T-helper 2 cell treated with Interferon-gamma antibody and Interleukin-4, amounts not matched to agents 5 μg/mL and 100 μg/mL, for 36 hours (primary cell): ENCODE measurements around the gene LGR4.
"Not testable (repeated sequence)": the region's sequence is repeated elsewhere in the genome, so short reads cannot be mapped to it uniquely, and the experiment has no call there.

Experiments used
- DNase-seq: peaks from one replicate; pipeline ENCODE4 v3.0.0; 2021; ENCODE audit warnings: low spot score
- H3K27ac Mint-ChIP-seq: one replicate; pipeline ENCODE4 v1.8.0; 2021; ENCODE audit warnings: mild to moderate bottlenecking, mixed read lengths
- H3K27me3 Mint-ChIP-seq: one replicate; pipeline ENCODE4 v1.8.0; 2021; ENCODE audit warnings: low read depth, mixed read lengths
- H3K36me3 Mint-ChIP-seq: one replicate; pipeline ENCODE4 v1.8.0; 2021; ENCODE audit warnings: low read depth, mixed read lengths
- H3K4me1 Mint-ChIP-seq: one replicate; pipeline ENCODE4 v1.8.0; 2021; ENCODE audit warnings: low read depth, mixed read lengths
- H3K4me3 Mint-ChIP-seq: one replicate; pipeline ENCODE4 v1.8.0; 2022; ENCODE audit warnings: mild to moderate bottlenecking, moderate library complexity, mixed read lengths
- H3K9me3 Mint-ChIP-seq: one replicate; pipeline ENCODE4 v1.8.0; 2021; ENCODE audit warnings: mixed read lengths

Gene LGR4

GRCh38 chr11:27352781-27353180 lies 119.8 kb downstream of the LGR4 start:
- H3K9me3 Mint-ChIP-seq = no peaks in the 10 kb centered on the region
- H3K27ac Mint-ChIP-seq = no peak overlapping the region
- peaks cover 8% of the 10 kb centered on the region for H3K36me3 Mint-ChIP-seq
- DNase-seq = no peak
- H3K4me3 Mint-ChIP-seq = no peak overlapping the region
- H3K4me1 Mint-ChIP-seq = no peaks in the 10 kb centered on the region
- H3K27me3 Mint-ChIP-seq = no peaks in the 10 kb centered on the region

- Mint-ChIP-seq H3K36me3 (peaks cover 6% of the 10 kb centered on the region), H3K4me1 (no peaks in the 10 kb centered on the region), H3K4me3 (no peak overlapping the region), H3K27me3 (no peaks in the 10 kb centered on the region), H3K9me3 (no peaks in the 10 kb centered on the region), H3K27ac (no peak overlapping the region)
- DNase-seq = no peak
Observed at GRCh38 chr11:27350511-27350910, 122.1 kb downstream of the LGR4 start.

- no peak for DNase-seq
- Mint-ChIP-seq H3K27ac (no peak overlapping the region), H3K9me3 (peaks cover 1% of the 10 kb centered on the region), H3K36me3 (peaks cover 6% of the 10 kb centered on the region), H3K4me1 (no peaks in the 10 kb centered on the region), H3K27me3 (no peaks in the 10 kb centered on the region), H3K4me3 (no peak overlapping the region)
Observed at GRCh38 chr11:27349919-27350318, 122.7 kb downstream of the LGR4 start.

DNA sequence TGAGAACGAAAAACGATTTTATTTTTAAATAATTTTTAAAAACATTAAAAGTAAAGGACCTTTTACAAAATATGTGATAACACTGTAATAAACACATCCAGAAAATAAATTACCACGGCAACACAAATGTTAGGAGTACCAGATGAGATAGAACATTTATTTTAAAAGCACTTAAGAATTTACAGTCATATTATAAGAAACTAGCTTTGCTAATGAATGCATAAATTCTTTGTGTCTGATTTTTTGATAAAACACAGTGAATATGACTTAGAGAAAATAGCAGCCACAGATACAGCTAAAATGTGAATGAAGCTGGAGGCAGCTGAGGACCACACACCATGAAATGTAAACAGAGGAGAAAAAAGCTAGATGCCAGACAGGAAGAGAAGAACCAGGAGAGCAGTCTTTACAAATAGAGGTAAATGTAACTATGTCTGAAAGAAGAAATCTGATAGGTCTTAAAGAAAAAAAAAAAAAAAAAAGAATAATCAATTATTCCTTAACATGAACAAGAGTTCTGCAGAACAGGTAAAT lies 124.2 kb downstream of the LGR4 start:
- Mint-ChIP-seq H3K27me3 (no peaks in the 10 kb centered on the region), H3K4me1 (no peaks in the 10 kb centered on the region), H3K27ac (no peak overlapping the region), H3K4me3 (no peak overlapping the region), H3K36me3 (peaks cover 6% of the 10 kb centered on the region), H3K9me3 (peaks cover 3% of the 10 kb centered on the region)
- no peak for DNase-seq

GRCh38 chr11:27347359-27348339 lies 124.9 kb downstream of the LGR4 start:
- Mint-ChIP-seq H3K9me3 (peaks cover 3% of the 10 kb centered on the region), H3K27ac (no peak overlapping the region), H3K4me1 (no peaks in the 10 kb centered on the region), H3K27me3 (no peaks in the 10 kb centered on the region), H3K36me3 (peaks cover 6% of the 10 kb centered on the region), H3K4me3 (no peak overlapping the region)
- DNase-seq = no peak

DNA sequence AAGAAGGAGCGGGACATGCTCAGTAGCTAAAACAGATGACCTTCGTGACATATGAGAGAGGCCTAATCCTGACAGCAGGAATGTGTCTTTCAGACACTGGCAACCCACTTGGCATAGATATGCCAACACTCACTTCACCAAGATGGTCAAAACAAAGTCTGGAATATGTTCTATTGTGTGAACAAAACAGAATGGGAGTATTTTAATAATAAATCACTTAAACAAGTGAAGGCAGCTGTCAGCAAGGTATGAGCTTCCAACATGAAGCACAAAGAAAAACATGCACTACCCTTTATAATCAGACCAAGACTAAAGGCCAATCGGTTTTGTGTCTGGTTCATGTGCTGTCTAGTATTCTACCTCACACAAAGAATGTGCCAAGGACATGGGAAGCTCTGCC lies 132.6 kb downstream of the LGR4 start:
- no peaks in the 10 kb centered on the region for H3K4me1 Mint-ChIP-seq
- H3K9me3 Mint-ChIP-seq = peaks cover 2% of the 10 kb centered on the region
- no peaks in the 10 kb centered on the region for H3K36me3 Mint-ChIP-seq
- DNase-seq = no peak
- no peak overlapping the region for H3K4me3 Mint-ChIP-seq
- no peaks in the 10 kb centered on the region for H3K27me3 Mint-ChIP-seq
- H3K27ac Mint-ChIP-seq = no peak overlapping the region

DNA sequence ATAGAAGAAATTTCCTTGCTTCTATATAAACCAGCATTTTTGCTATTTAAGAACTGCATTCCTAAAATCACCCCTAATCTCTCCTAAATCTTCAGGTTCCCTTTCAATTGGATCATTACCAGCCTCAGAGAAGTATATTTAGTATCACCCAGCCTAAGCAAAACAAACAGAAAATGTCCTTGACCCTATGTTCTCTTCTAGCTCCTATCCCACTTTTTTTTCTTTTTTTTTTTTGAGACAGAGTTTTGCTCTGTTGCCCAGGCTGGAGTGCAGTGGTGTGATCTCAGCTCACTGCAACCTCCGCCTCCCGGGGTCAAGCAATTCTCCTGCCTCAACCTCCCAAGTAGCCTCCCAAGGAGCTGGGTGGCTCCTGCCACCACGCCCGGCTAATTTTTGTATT lies 137.8 kb downstream of the LGR4 start:
- H3K4me3 Mint-ChIP-seq, H3K9me3 Mint-ChIP-seq, H3K36me3 Mint-ChIP-seq, DNase-seq, H3K27ac Mint-ChIP-seq, H3K4me1 Mint-ChIP-seq, H3K27me3 Mint-ChIP-seq: not testable (repeated sequence)

DNA sequence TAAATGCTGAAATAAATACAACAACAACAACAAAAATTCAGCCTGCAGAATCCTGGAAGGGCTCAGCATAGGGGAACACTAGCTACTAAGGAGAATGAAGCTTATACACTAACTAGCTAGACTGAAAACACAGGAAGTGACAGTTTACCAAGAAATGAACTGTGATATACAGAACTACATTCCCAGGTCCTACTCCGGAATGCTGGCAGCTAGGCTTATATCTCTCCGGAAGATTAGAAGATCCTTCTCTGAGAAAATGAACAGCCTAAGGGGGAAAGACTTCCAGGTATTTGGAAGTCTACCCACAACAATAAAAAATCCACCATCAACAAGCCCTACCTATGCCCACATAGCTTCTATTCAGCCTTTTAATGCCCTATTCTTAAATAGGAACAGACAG lies 140.6 kb downstream of the LGR4 start:
- DNase-seq = no peak
- Mint-ChIP-seq H3K36me3 (no peaks in the 10 kb centered on the region), H3K4me3 (no peak overlapping the region), H3K4me1 (no peaks in the 10 kb centered on the region), H3K9me3 (no peaks in the 10 kb centered on the region), H3K27me3 (no peaks in the 10 kb centered on the region), H3K27ac (no peak overlapping the region)

GRCh38 chr11:27330633-27331270 lies 141.8 kb downstream of the LGR4 start:
- no peak for DNase-seq
- no peaks in the 10 kb centered on the region for H3K4me1 Mint-ChIP-seq
- H3K27ac Mint-ChIP-seq = no peak overlapping the region
- H3K4me3 Mint-ChIP-seq = no peak overlapping the region
- no peaks in the 10 kb centered on the region for H3K36me3 Mint-ChIP-seq
- H3K9me3 Mint-ChIP-seq = no peaks in the 10 kb centered on the region
- H3K27me3 Mint-ChIP-seq = no peaks in the 10 kb centered on the region

DNA sequence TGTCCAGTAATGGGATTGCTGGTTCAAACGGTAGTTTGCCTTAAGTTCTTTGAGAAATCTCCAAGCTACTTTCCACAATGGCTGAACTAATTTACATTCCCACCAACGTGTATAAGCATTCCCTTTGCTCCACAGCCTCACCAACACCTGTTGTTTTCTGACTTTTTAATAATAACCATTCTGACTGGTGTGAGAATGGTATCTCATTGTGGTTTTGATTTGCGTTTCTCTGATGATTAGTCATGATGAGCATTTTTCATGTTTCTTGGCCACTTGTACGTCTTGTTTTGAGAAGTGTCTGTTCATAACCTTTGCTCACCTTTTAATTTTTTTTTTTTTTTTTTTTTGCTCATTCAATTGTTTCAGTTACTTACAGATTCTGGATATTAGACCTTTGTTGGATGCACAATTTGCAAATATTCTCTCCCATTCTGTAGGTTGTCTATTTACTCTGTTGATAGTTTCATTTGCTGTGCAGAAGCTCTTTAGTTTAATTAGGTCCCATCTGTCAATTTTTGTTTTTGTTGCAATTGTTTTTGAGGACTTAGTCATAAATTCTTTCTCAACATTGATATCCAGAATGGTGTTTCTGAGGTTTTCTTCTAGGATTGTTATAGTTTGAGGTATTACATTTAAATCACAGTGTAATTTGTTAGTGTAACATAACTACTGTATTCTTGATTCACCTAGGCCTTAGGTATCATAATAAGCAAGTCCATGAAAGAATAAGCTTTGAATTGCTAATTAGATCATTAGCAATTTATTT lies 142.5 kb downstream of the LGR4 start:
- Mint-ChIP-seq H3K27me3 (no peaks in the 10 kb centered on the region), H3K4me1 (no peaks in the 10 kb centered on the region), H3K27ac (no peak overlapping the region), H3K9me3 (no peaks in the 10 kb centered on the region), H3K4me3 (no peak overlapping the region), H3K36me3 (no peaks in the 10 kb centered on the region)
- no peak for DNase-seq

GRCh38 chr11:27328614-27329013 lies 144.0 kb downstream of the LGR4 start:
- H3K27ac Mint-ChIP-seq = no peak overlapping the region
- DNase-seq = no peak
- no peaks in the 10 kb centered on the region for H3K9me3 Mint-ChIP-seq
- peaks cover 3% of the 10 kb centered on the region for H3K4me1 Mint-ChIP-seq
- H3K36me3 Mint-ChIP-seq = no peaks in the 10 kb centered on the region
- H3K4me3 Mint-ChIP-seq = no peak overlapping the region
- H3K27me3 Mint-ChIP-seq = no peaks in the 10 kb centered on the region

GRCh38 chr11:27327064-27327463 lies 145.5 kb downstream of the LGR4 start:
- not testable (repeated sequence) for H3K4me3 Mint-ChIP-seq, H3K9me3 Mint-ChIP-seq, H3K27ac Mint-ChIP-seq, H3K36me3 Mint-ChIP-seq, DNase-seq, H3K4me1 Mint-ChIP-seq, H3K27me3 Mint-ChIP-seq

- not testable (repeated sequence) for H3K36me3 Mint-ChIP-seq, H3K4me1 Mint-ChIP-seq, H3K27me3 Mint-ChIP-seq, DNase-seq, H3K4me3 Mint-ChIP-seq, H3K9me3 Mint-ChIP-seq, H3K27ac Mint-ChIP-seq
Observed at GRCh38 chr11:27322196-27322595, 150.4 kb downstream of the LGR4 start.

DNA sequence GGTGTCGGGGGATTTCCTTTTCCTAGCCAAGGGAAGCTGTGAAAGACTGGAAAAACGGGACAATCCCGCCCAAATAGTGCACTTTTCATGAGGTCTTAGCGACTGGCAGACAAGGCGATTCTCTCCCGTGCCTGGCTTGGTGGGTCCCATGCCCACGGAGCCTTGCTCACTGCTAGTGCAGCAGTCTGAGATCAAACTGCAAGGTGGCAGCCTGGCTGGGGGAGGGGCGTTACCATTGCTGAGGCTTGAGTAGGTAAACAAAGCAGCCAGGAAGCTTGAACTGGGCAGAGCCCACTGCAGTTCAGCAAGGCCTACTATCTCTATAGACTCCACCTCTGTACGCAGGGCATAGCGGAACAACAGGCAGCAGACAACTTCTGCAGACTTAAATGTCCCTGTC lies 151.2 kb downstream of the LGR4 start:
- DNase-seq, H3K4me3 Mint-ChIP-seq, H3K36me3 Mint-ChIP-seq, H3K4me1 Mint-ChIP-seq, H3K27me3 Mint-ChIP-seq, H3K27ac Mint-ChIP-seq, H3K9me3 Mint-ChIP-seq: not testable (repeated sequence)
